ENCODE results near the gene LOX.

The LOX gene

GRCh38 chr5:122019919-122020590 lies 58.0 kb downstream of the LOX start:
- no peak for TF ChIP-seq CTCF (IDR thresholded peaks at IDR 0.05; ENCODE audit: low read depth, low read length, missing control alignments)
- in situ Hi-C loops (cut with HindIII; ENCODE audit: low pct_ligation_motif_present, low sequenced_read_pairs): no loop called here
- Histone ChIP-seq H3K36me3 (replicated peaks) (no peaks in the 10 kb centered on the region), H3K4me3 (ENCODE audit: low read depth, low read length) (no peak overlapping the region), H3K27ac (no peak overlapping the region), H3K27me3 (replicated peaks) (no peaks in the 10 kb centered on the region)
- no peak for DNase-seq

GRCh38 chr5:122015471-122015870 lies 62.6 kb downstream of the LOX start:
- in situ Hi-C loops (cut with HindIII; ENCODE audit: low pct_ligation_motif_present, low sequenced_read_pairs): no loop called here
- H3K36me3 ChIP-seq (replicated peaks): no peaks in the 10 kb centered on the region
- no peak overlapping the region for H3K4me3 ChIP-seq (ENCODE audit: low read depth, low read length)
- H3K27me3 ChIP-seq (replicated peaks): no peaks in the 10 kb centered on the region
- no peak for DNase-seq
- no peak for TF ChIP-seq CTCF (IDR thresholded peaks at IDR 0.05; ENCODE audit: low read depth, low read length, missing control alignments)
- no peak overlapping the region for H3K27ac ChIP-seq

GRCh38 chr5:122014236-122014935 lies 63.7 kb downstream of the LOX start:
- in situ Hi-C loops (cut with HindIII; ENCODE audit: low pct_ligation_motif_present, low sequenced_read_pairs): no loop called here
- no peak for DNase-seq
- TF ChIP-seq CTCF (IDR thresholded peaks at IDR 0.05; ENCODE audit: low read depth, low read length, missing control alignments): no peak
- H3K27ac ChIP-seq: no peak overlapping the region
- H3K36me3 ChIP-seq (replicated peaks): no peaks in the 10 kb centered on the region
- H3K27me3 ChIP-seq (replicated peaks): no peaks in the 10 kb centered on the region
- H3K4me3 ChIP-seq (ENCODE audit: low read depth, low read length): no peak overlapping the region

Data from brain microvascular endothelial cell (primary cell).